HG03103 (cell line): ENCODE data around the gene NLRP11.

Experiments
- ATAC-seq: cut with Tn5 transposase; IDR thresholded peaks from one replicate; pipeline ENCODE4 v1.9.1; 2021; ENCODE audit warnings: low read depth; ENCODE audit not compliant: unreplicated experiment

The NLRP11 gene

GRCh38 chr19:55831846-55832245 lies at the start of gene NLRP11:
TSS of gene NLRP11 (minus strand) at chr19:55831999. CDS start at chr19:55818174, 13,825 bp downstream.
- ATAC-seq, result no peak

- ATAC-seq, result no peak
These were observed 45.4 kb upstream of the NLRP11 start for GRCh38 chr19:55877211-55877610.

- ATAC-seq, result no peak
These were observed 38.9 kb upstream of the NLRP11 start for GRCh38 chr19:55870736-55871135.

GRCh38 chr19:55867101-55867500 lies 35.3 kb upstream of the NLRP11 start:
- ATAC-seq, result no peak

- ATAC-seq, result no peak
These were observed 34.7 kb upstream of the NLRP11 start for GRCh38 chr19:55866521-55866920.

GRCh38 chr19:55858969-55859368 lies 27.2 kb upstream of the NLRP11 start:
- no peak for ATAC-seq

GRCh38 chr19:55858401-55858800 lies 26.6 kb upstream of the NLRP11 start:
- no peak for ATAC-seq

- ATAC-seq, result no peak
These were observed 26.2 kb upstream of the NLRP11 start for GRCh38 chr19:55857974-55858373.

GRCh38 chr19:55857149-55857548 lies 25.4 kb upstream of the NLRP11 start:
- ATAC-seq, result no peak

GRCh38 chr19:55855160-55855559 lies 23.4 kb upstream of the NLRP11 start:
- ATAC-seq, result no peak

- ATAC-seq, result no peak
These were observed 7.1 kb upstream of the NLRP11 start for GRCh38 chr19:55838906-55839305.

GRCh38 chr19:55838251-55838650 lies 6.5 kb upstream of the NLRP11 start:
- ATAC-seq, result no peak

- no peak for ATAC-seq
These were observed 4.5 kb upstream of the NLRP11 start, which contains the start of gene NLRP4 for GRCh38 chr19:55836340-55836739. TSS of gene NLRP4 (plus strand) at chr19:55836540. CDS start at chr19:55852081, 15,541 bp downstream.

- ATAC-seq, result no peak
These were observed 877 bp upstream of the NLRP11 start for GRCh38 chr19:55832676-55833075.

GRCh38 chr19:55830656-55831055 lies 1.1 kb downstream of the NLRP11 start:
- ATAC-seq, result no peak

GRCh38 chr19:55820037-55820436 lies 11.8 kb downstream of the NLRP11 start:
- no peak for ATAC-seq

- no peak for ATAC-seq
These were observed 17.9 kb downstream of the NLRP11 start for GRCh38 chr19:55813906-55814305.

- no peak for ATAC-seq
These were observed 19.4 kb downstream of the NLRP11 start for GRCh38 chr19:55812449-55812848.

GRCh38 chr19:55811340-55811739 lies 20.5 kb downstream of the NLRP11 start:
- ATAC-seq, result no peak

- ATAC-seq, result no peak
These were observed 22.3 kb downstream of the NLRP11 start for GRCh38 chr19:55809381-55810058.

GRCh38 chr19:55802281-55802680 lies 29.5 kb downstream of the NLRP11 start:
- no peak for ATAC-seq

GRCh38 chr19:55801416-55801815 lies 30.4 kb downstream of the NLRP11 start:
- no peak for ATAC-seq

GRCh38 chr19:55795021-55795420 lies 36.8 kb downstream of the NLRP11 start:
- no peak for ATAC-seq
